Panc1 (cell line): ENCODE results near the gene CHRNA1. TPM values are rescaled to one million over a fixed set of nuclear protein-coding genes. Genes with fewer than 3 reads are reported as not detected.
A peak's percentile ranks its signal among the peaks of the same experiment; 100 is the strongest.

Source experiments
- ATAC-seq: fragments of 200-7000 bp; cut with Tn5 transposase; 2 replicates; pipeline ENCODE4 v1.9.1; 2020; ENCODE audit warnings: mild to moderate bottlenecking, moderate library complexity
- BruUV-seq: library from RNA; stranded (reverse); fragments of 400-500 nt; replicated peaks from 2 replicates; lab custom pipeline; 2021; lab: Mats Ljungman, UMichigan
- CTCF ChIA-PET: fragments of 300-600 bp; sonication (Branson Sonifier 250); formaldehyde crosslinking; loops from one replicate; lab custom pipeline; 2022; ENCODE audit warnings: antibody characterized with exemption; lab: Charles Lee
- POLR2A ChIA-PET: fragments of 300-600 bp; sonication (Branson Sonifier 250); formaldehyde crosslinking; loops from one replicate; lab custom pipeline; 2022; ENCODE audit warnings: antibody characterized with exemption; lab: Charles Lee
- DNase-seq: peaks from one replicate; pipeline ENCODE4 v3.0.0-alpha.2; 2010; ENCODE audit warnings: low read depth, low spot score
- H3K27ac ChIP-seq: 2 replicates; pipeline ENCODE4 v1.5.1; 2011; ENCODE audit warnings: mild to moderate bottlenecking, low read length, inconsistent platforms
- H3K27me3 ChIP-seq: fragments of 200-500 bp; sonication (Bioruptor generic); 2 replicates; pipeline ENCODE4 v1.6.0; 2014; ENCODE audit warnings: low read length, inconsistent platforms; ENCODE audit not compliant: control insufficient read depth, insufficient read depth
- H3K36me3 ChIP-seq: fragments of 200-500 bp; sonication (Bioruptor generic); 2 replicates; pipeline ENCODE4 v1.5.1; 2014; ENCODE audit warnings: inconsistent platforms, mild to moderate bottlenecking, low read length, moderate library complexity; ENCODE audit not compliant: control insufficient read depth, insufficient read depth
- H3K4me1 ChIP-seq: 2 replicates; pipeline ENCODE4 v1.5.1; 2011; ENCODE audit warnings: inconsistent platforms, mild to moderate bottlenecking, low read length, moderate library complexity; ENCODE audit not compliant: control insufficient read depth, insufficient read depth
- H3K4me3 ChIP-seq, 2 experiments: 2 replicates each; pipeline ENCODE4 v1.5.1; 2011 to 2012; ENCODE audit warnings: low read depth in 2 of 2, low read length in 2 of 2, mild to moderate bottlenecking in 2 of 2, inconsistent platforms in 1 of 2, moderate library complexity in 1 of 2
- H3K9me3 ChIP-seq: fragments of 200-500 bp; sonication (Bioruptor generic); 2 replicates; pipeline ENCODE4 v1.5.1; 2014; ENCODE audit warnings: low read depth, mild to moderate bottlenecking, inconsistent platforms, low read length, moderate library complexity; ENCODE audit not compliant: control insufficient read depth, insufficient read depth
- POLR2AphosphoS5 ChIP-seq: IDR thresholded peaks from 2 replicates; pipeline ENCODE4 v1.6.1; 2012; ENCODE audit warnings: mild to moderate bottlenecking, low read depth, low read length, moderate library complexity
- SIN3A ChIP-seq: IDR thresholded peaks from 2 replicates; pipeline ENCODE4 v1.6.1; 2012; ENCODE audit warnings: low read depth, mild to moderate bottlenecking, low read length, moderate library complexity, borderline replicate concordance; ENCODE audit not compliant: insufficient read depth
- TCF7L2 ChIP-seq: IDR thresholded peaks from 2 replicates; pipeline ENCODE4 v1.6.1; 2011; ENCODE audit warnings: mild to moderate bottlenecking, low read depth, low read length, inconsistent platforms
- in situ Hi-C: cut with HindIII; loops from 2 replicates; pipeline ENCODE4 v1.10.0; 2016; ENCODE audit warnings: low sequenced_read_pairs, low pct_unique_long_range_greater_than_20kb
- intact Hi-C: fragments of 100-400 bp; cut with micrococcal nuclease; formaldehyde crosslinking; loops from one replicate; pipeline ENCODE4 v1.10.0; 2022; ENCODE audit not compliant: unreplicated experiment
- total RNA-seq: library from RNA; stranded (reverse); gene quantifications from one replicate; pipeline ENCODE4 v1.2.1, GENCODE V29; 2021; ENCODE audit not compliant: unreplicated experiment
- TF ChIP-seq, protein P1 (sequence below), 2 experiments: IDR thresholded peaks; 2 replicates each; pipeline ENCODE4 v1.6.1; 2011 to 2012; ENCODE audit warnings: low read depth in 2 of 2, control low read depth in 1 of 2, low read length in 1 of 2, mild to moderate bottlenecking in 1 of 2, moderate library complexity in 1 of 2; ENCODE audit not compliant: insufficient read depth in 1 of 2
- TF ChIP-seq, protein P2 (sequence below): fragments of 450-650 bp; IDR thresholded peaks from 2 replicates; pipeline ENCODE4 v1.5.1; 2017; ENCODE audit warnings: mild to moderate bottlenecking

CHRNA1 gene
- total RNA-seq, 1 experiment from 2014 or later = not detected

DNA sequence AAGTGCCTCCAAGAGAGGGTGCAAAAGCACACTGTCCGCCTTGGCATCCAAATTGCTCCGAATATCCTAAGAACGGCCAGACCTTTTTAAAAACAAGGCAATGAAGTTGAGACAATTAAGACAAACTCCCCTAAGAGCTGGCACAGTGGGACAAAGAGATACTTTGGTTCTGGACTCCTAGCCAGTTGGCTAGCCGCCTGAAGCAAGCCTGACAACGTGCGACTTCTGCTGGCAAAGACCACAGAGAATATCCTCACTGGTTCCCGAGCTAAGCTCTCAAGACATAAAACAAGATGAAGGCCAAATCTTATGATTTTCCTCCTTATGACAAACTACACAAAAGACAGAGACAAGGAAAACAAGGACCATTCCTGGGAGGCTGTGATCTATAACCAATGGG, 32.7 kb downstream of the CHRNA1 start:
- DNase-seq (no peak), ATAC-seq (no peak)
- in situ Hi-C loops (no loop called here), intact Hi-C loops (no loop called here)
- H3K9me3 ChIP-seq = no peaks in the 10 kb centered on the region
- H3K27ac ChIP-seq = no peak overlapping the region
- BruUV-seq = no TSS peak
- no peaks in the 10 kb centered on the region for H3K36me3 ChIP-seq
- ChIA-PET CTCF (no interaction called here), POLR2A (no interaction called here)
- no peak for TF ChIP-seq TCF7L2
- TF ChIP-seq, protein P1, sequence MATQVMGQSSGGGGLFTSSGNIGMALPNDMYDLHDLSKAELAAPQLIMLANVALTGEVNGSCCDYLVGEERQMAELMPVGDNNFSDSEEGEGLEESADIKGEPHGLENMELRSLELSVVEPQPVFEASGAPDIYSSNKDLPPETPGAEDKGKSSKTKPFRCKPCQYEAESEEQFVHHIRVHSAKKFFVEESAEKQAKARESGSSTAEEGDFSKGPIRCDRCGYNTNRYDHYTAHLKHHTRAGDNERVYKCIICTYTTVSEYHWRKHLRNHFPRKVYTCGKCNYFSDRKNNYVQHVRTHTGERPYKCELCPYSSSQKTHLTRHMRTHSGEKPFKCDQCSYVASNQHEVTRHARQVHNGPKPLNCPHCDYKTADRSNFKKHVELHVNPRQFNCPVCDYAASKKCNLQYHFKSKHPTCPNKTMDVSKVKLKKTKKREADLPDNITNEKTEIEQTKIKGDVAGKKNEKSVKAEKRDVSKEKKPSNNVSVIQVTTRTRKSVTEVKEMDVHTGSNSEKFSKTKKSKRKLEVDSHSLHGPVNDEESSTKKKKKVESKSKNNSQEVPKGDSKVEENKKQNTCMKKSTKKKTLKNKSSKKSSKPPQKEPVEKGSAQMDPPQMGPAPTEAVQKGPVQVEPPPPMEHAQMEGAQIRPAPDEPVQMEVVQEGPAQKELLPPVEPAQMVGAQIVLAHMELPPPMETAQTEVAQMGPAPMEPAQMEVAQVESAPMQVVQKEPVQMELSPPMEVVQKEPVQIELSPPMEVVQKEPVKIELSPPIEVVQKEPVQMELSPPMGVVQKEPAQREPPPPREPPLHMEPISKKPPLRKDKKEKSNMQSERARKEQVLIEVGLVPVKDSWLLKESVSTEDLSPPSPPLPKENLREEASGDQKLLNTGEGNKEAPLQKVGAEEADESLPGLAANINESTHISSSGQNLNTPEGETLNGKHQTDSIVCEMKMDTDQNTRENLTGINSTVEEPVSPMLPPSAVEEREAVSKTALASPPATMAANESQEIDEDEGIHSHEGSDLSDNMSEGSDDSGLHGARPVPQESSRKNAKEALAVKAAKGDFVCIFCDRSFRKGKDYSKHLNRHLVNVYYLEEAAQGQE (IDR thresholded peaks at IDR 0.05; ENCODE audit: insufficient read depth in 1 of 2, low read depth in 2 of 2, low read length in 1 of 2) = no peak
- no peak for TF ChIP-seq SIN3A
- TF ChIP-seq POLR2AphosphoS5 = no peak
- TF ChIP-seq, protein P2, sequence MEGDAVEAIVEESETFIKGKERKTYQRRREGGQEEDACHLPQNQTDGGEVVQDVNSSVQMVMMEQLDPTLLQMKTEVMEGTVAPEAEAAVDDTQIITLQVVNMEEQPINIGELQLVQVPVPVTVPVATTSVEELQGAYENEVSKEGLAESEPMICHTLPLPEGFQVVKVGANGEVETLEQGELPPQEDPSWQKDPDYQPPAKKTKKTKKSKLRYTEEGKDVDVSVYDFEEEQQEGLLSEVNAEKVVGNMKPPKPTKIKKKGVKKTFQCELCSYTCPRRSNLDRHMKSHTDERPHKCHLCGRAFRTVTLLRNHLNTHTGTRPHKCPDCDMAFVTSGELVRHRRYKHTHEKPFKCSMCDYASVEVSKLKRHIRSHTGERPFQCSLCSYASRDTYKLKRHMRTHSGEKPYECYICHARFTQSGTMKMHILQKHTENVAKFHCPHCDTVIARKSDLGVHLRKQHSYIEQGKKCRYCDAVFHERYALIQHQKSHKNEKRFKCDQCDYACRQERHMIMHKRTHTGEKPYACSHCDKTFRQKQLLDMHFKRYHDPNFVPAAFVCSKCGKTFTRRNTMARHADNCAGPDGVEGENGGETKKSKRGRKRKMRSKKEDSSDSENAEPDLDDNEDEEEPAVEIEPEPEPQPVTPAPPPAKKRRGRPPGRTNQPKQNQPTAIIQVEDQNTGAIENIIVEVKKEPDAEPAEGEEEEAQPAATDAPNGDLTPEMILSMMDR = no peak
- H3K27me3 ChIP-seq = peaks cover 12% of the 10 kb centered on the region; the same call in 1 of the 2 replicates
- no peak overlapping the region for H3K4me3 ChIP-seq
- H3K4me1 ChIP-seq = no peaks in the 10 kb centered on the region

DNA sequence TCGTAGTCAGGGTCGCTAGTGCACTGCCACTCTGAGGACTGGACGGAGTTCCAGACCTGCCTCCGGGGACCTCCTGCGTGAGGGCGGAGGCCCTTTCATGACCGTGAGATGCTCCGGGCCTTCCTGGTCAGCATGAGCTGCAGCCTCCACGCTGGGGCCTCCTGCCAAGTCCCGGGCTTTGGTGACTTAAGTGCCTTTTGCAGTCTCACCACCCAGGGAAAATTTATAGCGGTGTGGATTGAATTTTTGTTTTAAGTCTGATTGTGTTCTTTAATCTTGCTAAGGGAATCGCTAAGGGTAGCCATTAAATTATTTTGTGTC, 33.6 kb downstream of the CHRNA1 start:
- no peaks in the 10 kb centered on the region for H3K36me3 ChIP-seq
- no peak overlapping the region; a peak in 1 of 4 replicates for H3K4me3 ChIP-seq
- H3K4me1 ChIP-seq = no peaks in the 10 kb centered on the region
- ATAC-seq = peak; percentile 50; the same call in 1 of the 2 replicates
- peaks cover 12% of the 10 kb centered on the region; the same call in 1 of the 2 replicates for H3K27me3 ChIP-seq
- no peak overlapping the region for H3K27ac ChIP-seq
- ChIA-PET POLR2A (no interaction called here), CTCF (interaction anchor here (1.2 kb wide), 1 partner anchor 18 kb away, joined by 3 read pairs; no protein-coding TSS in a partner anchor)
- no TSS peak for BruUV-seq
- no peak for DNase-seq
- TF ChIP-seq SIN3A (no peak), POLR2AphosphoS5 (no peak), TCF7L2 (no peak)
- TF ChIP-seq, protein P2 = no peak
- TF ChIP-seq, protein P1 (IDR thresholded peaks at IDR 0.05; ENCODE audit: insufficient read depth in 1 of 2, low read depth in 2 of 2, low read length in 1 of 2) = no peak
- no peaks in the 10 kb centered on the region for H3K9me3 ChIP-seq
- intact Hi-C loops (no loop called here), in situ Hi-C loops (no loop called here)
